GF-D8 (cell line): Measurements from ENCODE around the gene LMO2.
"Not testable (repeated sequence)": the region's sequence is repeated elsewhere in the genome, so short reads cannot be mapped to it uniquely, and the experiment has no call there.

Experiments used
- DNase-seq: peaks from one replicate; lab custom pipeline; 2025; lab: John Stamatoyannopoulos, UW

Gene LMO2

GRCh38 chr11:33861386-33861785, 30.5 kb downstream of the LMO2 start:
- no peak for DNase-seq

- no peak for DNase-seq
Measured at GRCh38 chr11:33860926-33861325, 30.9 kb downstream of the LMO2 start.

- no peak for DNase-seq
Measured at GRCh38 chr11:33859306-33859705, 32.6 kb downstream of the LMO2 start.

- peak; percentile 12 for DNase-seq
Measured at GRCh38 chr11:33857933-33858371, 33.9 kb downstream of the LMO2 start.

DNA sequence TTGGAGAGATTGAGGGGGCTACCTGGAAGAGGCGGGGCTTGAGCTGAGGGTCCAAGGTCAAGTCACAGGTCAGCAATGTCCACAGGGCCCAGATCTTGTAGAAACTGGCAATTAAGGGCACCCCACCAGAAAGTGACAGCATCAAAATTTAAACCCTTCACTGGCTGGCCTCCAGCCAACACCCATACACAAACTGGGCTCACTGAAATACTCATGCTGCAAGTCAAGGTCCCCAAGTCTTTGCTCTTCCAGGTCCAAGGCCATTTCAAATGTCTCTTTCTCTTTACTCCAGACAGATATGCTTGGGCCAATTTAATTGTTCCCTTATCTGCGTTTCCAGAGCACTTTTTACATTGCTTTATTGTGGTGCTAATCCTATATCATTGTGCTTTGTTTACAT, 36.4 kb downstream of the LMO2 start:
- no peak for DNase-seq

GRCh38 chr11:33848717-33849390, 43.0 kb downstream of the LMO2 start:
- no peak for DNase-seq

DNA sequence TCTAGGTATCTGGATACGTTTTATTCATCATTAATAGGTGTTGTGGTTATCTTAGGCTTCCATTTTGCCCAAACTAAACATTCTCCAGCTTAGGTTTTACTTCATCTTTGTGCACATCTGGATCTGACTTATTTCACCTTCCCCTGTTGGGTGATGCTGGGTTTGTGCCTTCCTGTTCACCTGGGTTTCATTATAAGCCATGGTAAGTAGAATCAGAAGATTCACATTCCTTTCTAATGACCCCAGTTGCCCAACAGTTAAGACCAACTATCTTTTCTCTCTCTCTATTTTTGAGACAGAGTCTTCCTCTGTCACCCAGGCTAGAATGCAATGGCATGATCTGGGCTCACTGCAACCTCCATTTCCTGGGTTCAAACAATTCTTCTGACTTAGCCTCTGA, 44.6 kb downstream of the LMO2 start:
- no peak for DNase-seq

GRCh38 chr11:33844236-33844635, 47.6 kb downstream of the LMO2 start:
- DNase-seq, result no peak

- no peak for DNase-seq
Measured at GRCh38 chr11:33843018-33843417, 48.9 kb downstream of the LMO2 start.

DNA sequence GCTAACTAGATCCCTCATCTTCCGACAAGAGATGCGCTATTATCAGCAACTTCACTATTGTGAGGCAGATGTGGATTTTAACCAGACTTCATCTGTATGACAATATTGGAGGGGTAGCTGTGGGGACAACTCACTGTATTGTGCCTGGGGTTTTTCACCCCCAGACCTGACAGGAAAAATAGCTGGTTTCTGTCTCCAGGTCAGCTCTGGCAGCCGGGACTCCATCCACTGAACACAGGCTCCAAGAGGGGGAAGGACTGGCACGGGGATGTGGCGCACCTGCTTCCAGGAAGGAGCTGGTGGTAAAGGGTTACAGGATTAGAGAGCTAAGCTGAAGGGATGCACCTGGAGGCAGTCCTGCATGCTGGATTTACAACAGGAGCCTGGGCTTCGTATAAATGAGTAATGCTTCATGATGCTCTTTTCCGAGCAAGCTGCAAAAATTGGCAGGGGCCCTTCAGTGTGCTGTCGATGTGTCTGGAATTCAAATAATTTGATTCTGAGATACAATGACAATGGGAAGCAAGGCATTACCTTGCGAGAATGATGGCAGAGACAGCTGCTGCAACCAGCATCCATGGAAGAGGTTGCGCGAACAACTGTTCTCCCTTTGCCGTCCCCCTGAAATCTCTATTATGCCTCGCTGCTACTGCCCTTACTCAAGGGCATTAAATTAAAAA, 49.5 kb downstream of the LMO2 start:
- no peak for DNase-seq

- DNase-seq, result not testable (repeated sequence)
Measured at GRCh38 chr11:33838234-33838633, 53.6 kb downstream of the LMO2 start.

DNA sequence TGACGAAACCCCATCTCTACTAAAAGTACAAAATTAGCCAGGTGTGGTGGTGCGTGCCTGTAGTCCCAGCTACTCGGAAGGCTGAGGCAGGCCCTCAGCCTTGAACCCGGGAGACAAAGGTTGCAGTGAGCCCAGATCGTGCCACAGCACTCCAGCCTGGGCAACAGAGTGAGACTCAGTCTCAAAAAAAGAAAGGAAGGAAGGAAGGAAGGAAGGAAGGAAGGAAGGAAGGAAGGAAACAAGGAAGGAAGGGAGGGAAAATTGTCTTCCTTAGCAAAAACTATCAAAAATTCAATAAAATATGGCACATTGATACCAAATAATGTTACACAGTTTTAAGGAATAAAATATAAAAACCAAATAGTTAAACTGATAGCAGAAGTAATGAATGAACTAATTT, 54.5 kb downstream of the LMO2 start:
- DNase-seq, result not testable (repeated sequence)

GRCh38 chr11:33835143-33835878, 56.6 kb downstream of the LMO2 start:
- no peak for DNase-seq

- no peak for DNase-seq
Measured at GRCh38 chr11:33832676-33833075, 59.2 kb downstream of the LMO2 start.

- no peak for DNase-seq
Measured at GRCh38 chr11:33830903-33831648, 60.8 kb downstream of the LMO2 start.

- DNase-seq, result no peak
Measured at GRCh38 chr11:33829430-33830141, 62.3 kb downstream of the LMO2 start.

DNA sequence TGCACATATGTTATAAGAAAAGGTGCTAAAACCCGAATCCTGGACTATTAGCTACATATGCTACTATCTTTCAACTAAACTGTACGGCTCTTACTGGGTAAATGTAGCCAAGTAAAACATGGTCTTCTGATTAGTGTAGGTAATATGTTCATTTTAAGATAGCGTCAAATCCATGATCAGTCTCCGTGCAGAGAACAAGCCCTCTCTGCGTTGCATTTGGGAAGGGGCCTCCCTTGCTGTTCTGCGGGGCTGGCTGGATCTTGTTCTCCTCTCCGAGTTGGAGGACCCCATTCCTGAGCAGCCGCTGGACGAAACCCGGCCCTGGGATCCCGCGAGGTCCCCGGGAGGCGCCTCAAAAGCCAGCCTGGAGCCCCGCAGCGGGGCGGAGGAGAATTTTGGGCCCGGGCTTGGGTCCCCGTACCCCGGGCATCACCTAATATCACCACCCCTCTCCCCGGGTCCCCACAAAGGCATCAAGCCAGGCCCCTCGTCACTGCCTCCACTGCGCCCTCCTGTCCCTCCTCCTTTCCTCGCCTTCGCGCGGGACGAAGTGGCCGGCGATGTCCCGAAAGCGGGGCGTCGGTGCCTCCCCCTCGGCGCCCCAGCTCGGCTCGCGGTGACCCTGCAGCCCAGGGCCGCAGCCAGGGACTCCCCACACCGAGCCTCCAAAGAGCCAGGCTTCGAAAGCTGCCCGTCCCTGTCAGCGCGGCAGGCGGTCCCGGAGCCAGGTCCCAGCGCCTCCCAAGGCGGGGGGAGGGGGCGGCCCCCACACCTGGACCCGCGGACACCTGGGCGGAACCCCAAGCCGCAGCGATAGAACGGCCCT, 63.1 kb downstream of the LMO2 start:
- no peak for DNase-seq

- no peak for DNase-seq
Measured at GRCh38 chr11:33827206-33827605, 64.7 kb downstream of the LMO2 start.

DNA sequence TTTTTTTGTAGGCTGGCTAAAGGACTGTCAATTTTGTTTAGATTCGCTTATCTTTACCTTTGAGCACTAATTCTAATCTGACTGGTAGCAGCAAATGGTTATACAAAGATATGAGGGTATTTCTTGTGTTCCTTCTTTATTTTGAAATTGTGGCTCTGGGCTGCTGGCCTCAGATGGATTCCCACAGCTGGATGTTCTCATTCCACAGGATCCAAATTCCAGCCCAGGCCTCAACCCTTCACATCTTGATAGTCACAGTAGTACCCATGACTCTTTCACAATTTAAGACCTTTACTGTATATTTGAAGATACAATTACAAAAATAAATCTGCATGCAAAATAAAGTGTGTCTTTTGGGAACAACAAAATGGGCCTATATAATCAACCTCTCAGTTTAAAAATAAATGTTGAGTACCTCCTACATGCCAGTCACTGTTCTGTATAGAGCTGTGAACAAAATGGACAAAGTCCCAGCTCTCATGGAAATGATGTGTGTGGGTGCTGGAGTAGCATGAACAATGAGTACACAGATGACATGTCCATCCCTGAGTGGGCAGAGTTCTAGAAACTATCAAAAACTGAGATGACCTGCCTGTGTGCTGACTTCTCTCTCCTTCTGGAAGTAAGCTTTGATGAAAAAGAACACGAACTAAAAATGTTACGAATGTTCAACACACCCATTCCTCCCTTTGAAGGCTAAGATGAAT, 65.9 kb downstream of the LMO2 start:
- no peak for DNase-seq

- DNase-seq, result not testable (repeated sequence)
Measured at GRCh38 chr11:33822981-33823380, 68.9 kb downstream of the LMO2 start.
